SU-DHL-6 (cell line): Measurements from ENCODE around the gene KLK5.

Source experiments
- H2AFZ ChIP-seq: fragments of 200-600 bp; sonication (generic); 2 replicates; pipeline ENCODE4 v1.6.1; 2014; ENCODE audit warnings: low read depth, mild to moderate bottlenecking, moderate library complexity, mixed read lengths, antibody characterized with exemption, low read length; ENCODE audit not compliant: severe bottlenecking
- H3F3A ChIP-seq: fragments of 200-600 bp; shearing (Covaris generic); 2 replicates; pipeline ENCODE4 v1.6.0; 2016; ENCODE audit warnings: antibody characterized with exemption, mild to moderate bottlenecking; ENCODE audit not compliant: insufficient read depth
- H3K27ac ChIP-seq: fragments of 200-600 bp; sonication (generic); 2 replicates; pipeline ENCODE4 v1.5.1; 2016; ENCODE audit warnings: low read depth, mild to moderate bottlenecking, low read length, moderate library complexity, mixed read lengths
- H3K27me3 ChIP-seq: fragments of 200-600 bp; sonication (generic), shearing (Covaris generic); 2 replicates; pipeline ENCODE4 v1.6.0; 2014; ENCODE audit warnings: mild to moderate bottlenecking, low read length
- H3K36me3 ChIP-seq: fragments of 200-600 bp; sonication (generic); 2 replicates; pipeline ENCODE4 v1.6.1; 2014; ENCODE audit warnings: mild to moderate bottlenecking, low read length, mixed read lengths
- H3K4me2 ChIP-seq: fragments of 300-600, 200-600 bp; shearing (Covaris generic), sonication (generic); 2 replicates; pipeline ENCODE4 v1.6.0; 2014; ENCODE audit warnings: low read length, low read depth, mild to moderate bottlenecking; ENCODE audit not compliant: poor library complexity, severe bottlenecking
- H3K4me3 ChIP-seq: fragments of 200-600 bp; sonication (generic); 2 replicates; pipeline ENCODE4 v1.5.1; 2014; ENCODE audit warnings: antibody characterized with exemption, low read length, mild to moderate bottlenecking, mixed read lengths; ENCODE audit not compliant: insufficient read depth, poor library complexity, severe bottlenecking
- H3K79me2 ChIP-seq: fragments of 200-600 bp; sonication (generic); 2 replicates; pipeline ENCODE4 v1.6.1; 2014; ENCODE audit warnings: mild to moderate bottlenecking, low read length, moderate library complexity; ENCODE audit not compliant: insufficient read depth
- H3K9ac ChIP-seq: fragments of 200-600 bp; sonication (generic); 2 replicates; pipeline ENCODE4 v1.7.0; 2014; ENCODE audit warnings: mild to moderate bottlenecking, low read length
- H3K9me2 ChIP-seq: fragments of 200-600 bp; sonication (generic); replicated peaks from 2 replicates; pipeline ENCODE4 v1.6.1; 2014; ENCODE audit warnings: low read length; ENCODE audit not compliant: insufficient read depth
- H3K9me3 ChIP-seq: fragments of 200-600 bp; sonication (generic); 2 replicates; pipeline ENCODE4 v1.6.1; 2014; ENCODE audit warnings: low read length, mixed read lengths; ENCODE audit not compliant: insufficient read depth
- H4K20me1 ChIP-seq: fragments of 200-600 bp; sonication (generic); 2 replicates; pipeline ENCODE4 v1.6.1; 2014; ENCODE audit warnings: low read depth, mild to moderate bottlenecking, antibody characterized with exemption, low read length, moderate library complexity, mixed read lengths
- CTCF ChIP-seq: fragments of 200-600 bp; sonication (generic); IDR thresholded peaks from one replicate; pipeline ENCODE4 v1.5.1; 2017; ENCODE audit warnings: antibody characterized with exemption, mild to moderate bottlenecking, low read length, moderate library complexity; ENCODE audit not compliant: insufficient read depth, poor library complexity, severe bottlenecking
- EZH2phosphoT487 ChIP-seq: fragments of 200-600 bp; sonication (generic), shearing (Covaris generic); conservative IDR thresholded peaks from 2 replicates; pipeline ENCODE4 v1.6.1; 2018; ENCODE audit warnings: mild to moderate bottlenecking, antibody characterized with exemption, low read length, moderate library complexity, mixed read lengths

The KLK5 gene

GRCh38 chr19:51000981-51001380, 48.1 kb upstream of the KLK5 start:
- no peak overlapping the region for H3K4me3 ChIP-seq
- H3K27ac ChIP-seq = no peak overlapping the region
- no peaks in the 10 kb centered on the region for H3K9me3 ChIP-seq

GRCh38 chr19:51000426-51000825, 47.6 kb upstream of the KLK5 start:
- H3K36me3 ChIP-seq = no peaks in the 10 kb centered on the region
- H3F3A ChIP-seq = no peaks in the 10 kb centered on the region
- H3K9me3 ChIP-seq = no peaks in the 10 kb centered on the region
- no peaks in the 10 kb centered on the region; the same call in 1 of the 2 replicates for H3K27me3 ChIP-seq
- H3K9me2 ChIP-seq = no peaks in the 10 kb centered on the region
- no peaks in the 10 kb centered on the region for H4K20me1 ChIP-seq
- no peak overlapping the region for H3K27ac ChIP-seq
- no peak overlapping the region for H2AFZ ChIP-seq
- TF ChIP-seq CTCF (no peak), EZH2phosphoT487 (no peak)
- no peak overlapping the region for H3K9ac ChIP-seq
- H3K79me2 ChIP-seq = no peaks in the 10 kb centered on the region
- H3K4me2 ChIP-seq = no peak overlapping the region
- no peak overlapping the region for H3K4me3 ChIP-seq

More at GRCh38 chr19:51000981-51001380, 48.1 kb upstream of the KLK5 start:
- H4K20me1 ChIP-seq = no peaks in the 10 kb centered on the region
- no peak overlapping the region for H3K4me2 ChIP-seq
- H3K79me2 ChIP-seq = no peaks in the 10 kb centered on the region
- no peaks in the 10 kb centered on the region for H3K36me3 ChIP-seq
- H3F3A ChIP-seq = no peaks in the 10 kb centered on the region
- TF ChIP-seq EZH2phosphoT487 (no peak), CTCF (no peak)
- H3K9ac ChIP-seq = no peak overlapping the region
- H2AFZ ChIP-seq = no peak overlapping the region
- no peaks in the 10 kb centered on the region; the same call in 1 of the 2 replicates for H3K27me3 ChIP-seq
- no peaks in the 10 kb centered on the region for H3K9me2 ChIP-seq

GRCh38 chr19:50998686-50999085, 45.8 kb upstream of the KLK5 start:
- Histone ChIP-seq H3K9ac (no peak overlapping the region), H3K4me2 (no peak overlapping the region), H3K79me2 (no peaks in the 10 kb centered on the region), H3K9me2 (no peaks in the 10 kb centered on the region), H3K27ac (no peak overlapping the region), H3K9me3 (0 out of 2 replicates have a peak, but pooled peaks cover 5% of the 10 kb centered on the region), H3F3A (no peaks in the 10 kb centered on the region), H3K4me3 (no peak overlapping the region), H3K36me3 (no peaks in the 10 kb centered on the region), H4K20me1 (no peaks in the 10 kb centered on the region), H2AFZ (no peak overlapping the region), H3K27me3 (no peaks in the 10 kb centered on the region; the same call in 1 of the 2 replicates)
- TF ChIP-seq CTCF (no peak), EZH2phosphoT487 (no peak)
